Measurements from ENCODE around the gene SEC24D.

DNA sequence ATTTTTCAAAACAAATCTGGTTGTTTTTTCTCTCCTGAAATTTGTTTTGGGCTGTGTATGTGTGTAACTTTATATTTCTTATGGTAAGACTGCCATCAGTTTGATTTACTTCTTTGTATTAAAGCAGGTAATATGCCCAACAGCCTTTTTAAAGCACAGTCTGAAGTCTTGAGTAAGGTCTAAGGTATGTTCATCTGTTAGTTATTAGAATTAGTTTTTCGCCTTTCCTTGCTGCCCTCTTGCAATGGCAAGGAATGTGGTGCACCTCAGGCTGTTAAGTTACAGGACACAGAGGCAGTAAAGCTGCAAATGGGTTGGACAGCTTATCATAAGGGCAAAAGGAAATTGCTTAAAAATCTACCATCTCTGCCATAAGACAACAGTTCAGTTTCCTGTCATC lies 79.0 kb downstream of the SEC24D start:
- TF ChIP-seq POLR2AphosphoS5 (IDR thresholded peaks at IDR 0.05; ENCODE audit: insufficient read depth, low read depth, low read length), result no peak
- TF ChIP-seq, protein P1, sequence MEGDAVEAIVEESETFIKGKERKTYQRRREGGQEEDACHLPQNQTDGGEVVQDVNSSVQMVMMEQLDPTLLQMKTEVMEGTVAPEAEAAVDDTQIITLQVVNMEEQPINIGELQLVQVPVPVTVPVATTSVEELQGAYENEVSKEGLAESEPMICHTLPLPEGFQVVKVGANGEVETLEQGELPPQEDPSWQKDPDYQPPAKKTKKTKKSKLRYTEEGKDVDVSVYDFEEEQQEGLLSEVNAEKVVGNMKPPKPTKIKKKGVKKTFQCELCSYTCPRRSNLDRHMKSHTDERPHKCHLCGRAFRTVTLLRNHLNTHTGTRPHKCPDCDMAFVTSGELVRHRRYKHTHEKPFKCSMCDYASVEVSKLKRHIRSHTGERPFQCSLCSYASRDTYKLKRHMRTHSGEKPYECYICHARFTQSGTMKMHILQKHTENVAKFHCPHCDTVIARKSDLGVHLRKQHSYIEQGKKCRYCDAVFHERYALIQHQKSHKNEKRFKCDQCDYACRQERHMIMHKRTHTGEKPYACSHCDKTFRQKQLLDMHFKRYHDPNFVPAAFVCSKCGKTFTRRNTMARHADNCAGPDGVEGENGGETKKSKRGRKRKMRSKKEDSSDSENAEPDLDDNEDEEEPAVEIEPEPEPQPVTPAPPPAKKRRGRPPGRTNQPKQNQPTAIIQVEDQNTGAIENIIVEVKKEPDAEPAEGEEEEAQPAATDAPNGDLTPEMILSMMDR (IDR thresholded peaks at IDR 0.05; ENCODE audit: extremely low read depth in 1 of 2, insufficient read depth in 1 of 2, low read depth in 1 of 2, low read length in 2 of 2), result no peak
- no peak for TF ChIP-seq EZH2 (IDR thresholded peaks at IDR 0.05; ENCODE audit: borderline replicate concordance, low read depth, low read length, severe bottlenecking)
- TF ChIP-seq, protein P2, sequence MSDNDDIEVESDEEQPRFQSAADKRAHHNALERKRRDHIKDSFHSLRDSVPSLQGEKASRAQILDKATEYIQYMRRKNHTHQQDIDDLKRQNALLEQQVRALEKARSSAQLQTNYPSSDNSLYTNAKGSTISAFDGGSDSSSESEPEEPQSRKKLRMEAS (IDR thresholded peaks at IDR 0.05; ENCODE audit: insufficient read depth, insufficient read length), result no peak
- no peak for TF ChIP-seq POLR2A (IDR thresholded peaks at IDR 0.05; ENCODE audit: low read depth, low read length)
- no peak for TF ChIP-seq JUN (IDR thresholded peaks at IDR 0.05; ENCODE audit: borderline replicate concordance, insufficient read depth, insufficient read length, low read depth)
- TF ChIP-seq FOS (IDR thresholded peaks at IDR 0.05; ENCODE audit: borderline replicate concordance, insufficient read depth, low read length), result no peak
